Smooth muscle cell (in vitro differentiated cells): Measurements from ENCODE around the gene SH2D3C. TPM values are rescaled to one million over a fixed set of nuclear protein-coding genes. Genes with fewer than 3 reads are reported as not detected.

ENCODE experiments used
- DNase-seq: peaks from one replicate; lab custom pipeline; 2025; ENCODE audit not compliant: unreplicated experiment; lab: John Stamatoyannopoulos, UW
- H2AFZ ChIP-seq: fragments of 200-600 bp; sonication (generic); 2 replicates; pipeline ENCODE4 v1.6.0; 2016; ENCODE audit warnings: antibody characterized with exemption, low read depth, mild to moderate bottlenecking
- H3F3A ChIP-seq: fragments of 200-600 bp; sonication (generic); 2 replicates; pipeline ENCODE4 v1.6.0; 2017; ENCODE audit warnings: antibody characterized with exemption, low read depth
- H3K27ac ChIP-seq: fragments of 200-600 bp; sonication (generic); 2 replicates; pipeline ENCODE4 v1.5.1; 2016; ENCODE audit warnings: low read depth, mild to moderate bottlenecking
- H3K27me3 ChIP-seq: fragments of 200-600 bp; sonication (generic); 2 replicates; pipeline ENCODE4 v1.6.1; 2016; ENCODE audit warnings: low read depth, mild to moderate bottlenecking
- H3K36me3 ChIP-seq: fragments of 200-600 bp; sonication (generic); 2 replicates; pipeline ENCODE4 v1.5.1; 2016; ENCODE audit warnings: low read depth
- H3K4me1 ChIP-seq: fragments of 200-600 bp; sonication (generic); 2 replicates; pipeline ENCODE4 v1.5.1; 2016; ENCODE audit warnings: low read depth
- H3K4me2 ChIP-seq: fragments of 200-600 bp; sonication (generic); 2 replicates; pipeline ENCODE4 v1.6.0; 2016; ENCODE audit warnings: mild to moderate bottlenecking
- H3K4me3 ChIP-seq: fragments of 200-600 bp; sonication (generic); 2 replicates; pipeline ENCODE4 v1.5.1; 2016; ENCODE audit warnings: mild to moderate bottlenecking
- H3K79me2 ChIP-seq: fragments of 200-600 bp; sonication (generic); 2 replicates; pipeline ENCODE4 v1.6.0; 2016; ENCODE audit warnings: low read depth, mild to moderate bottlenecking
- H3K9ac ChIP-seq: fragments of 200-600 bp; sonication (generic); 2 replicates; pipeline ENCODE4 v1.6.0; 2016; ENCODE audit warnings: low read depth
- H3K9me3 ChIP-seq: fragments of 200-600 bp; sonication (generic); replicated peaks from 2 replicates; pipeline ENCODE4 v1.5.1; 2016; ENCODE audit warnings: low read depth
- H4K20me1 ChIP-seq: fragments of 200-600 bp; sonication (generic); 2 replicates; pipeline ENCODE4 v1.6.0; 2016; ENCODE audit warnings: low read depth
- CTCF ChIP-seq: fragments of 200-600 bp; sonication (generic); IDR thresholded peaks from 2 replicates; pipeline ENCODE4 v1.5.1; 2017; ENCODE audit warnings: borderline replicate concordance, mild to moderate bottlenecking, antibody characterized with exemption; ENCODE audit not compliant: insufficient read depth, poor library complexity, severe bottlenecking
- WGBS: methylation state at CpG from one replicate; pipeline ENCODE4 v1.1.7; 2016; ENCODE audit warnings: low lambda C conversion rate; 5-methylcytosine and 5-hydroxymethylcytosine counted together
- polyA plus RNA-seq: library from polyadenylated mRNA; unstranded; fragments of >200 nt; fragmentation: Nextera tagmentation; extraction: Ambion mirVana; gene quantifications from 2 replicates; pipeline ENCODE4 v1.2.1, GENCODE V29; 2016
- total RNA-seq: library from RNA; depleted of rRNA; stranded (reverse); fragments of >200 nt; gene quantifications from 2 replicates; pipeline ENCODE4 v1.2.3, GENCODE V29; 2014

Gene SH2D3C
- total and polyA plus RNA-seq, 2 experiments from 2014 or later: 0.54 TPM; not detected in 1

- DNase-seq: no peak
- no peaks in the 10 kb centered on the region for H4K20me1 ChIP-seq
- H3K9me3 ChIP-seq: no peaks in the 10 kb centered on the region
- H3K9ac ChIP-seq: no peak overlapping the region
- H3K4me3 ChIP-seq: peak overlapping the region; percentile 55
- H2AFZ ChIP-seq: peak overlapping the region; percentile 11
- no peaks in the 10 kb centered on the region for H3F3A ChIP-seq
- no peak for TF ChIP-seq CTCF
- H3K4me2 ChIP-seq: peak overlapping the region; percentile 82
- H3K4me1 ChIP-seq: peaks cover 8% of the 10 kb centered on the region
- H3K36me3 ChIP-seq: no peaks in the 10 kb centered on the region
- WGBS: 8% methylated on average over 12 of the region's 19 CpGs
- no peaks in the 10 kb centered on the region for H3K27me3 ChIP-seq
- H3K79me2 ChIP-seq: no peaks in the 10 kb centered on the region
- no peak overlapping the region for H3K27ac ChIP-seq
Observed at GRCh38 chr9:127771570-127772189, 6.8 kb downstream of the SH2D3C start.

GRCh38 chr9:127770905-127771569, 7.4 kb downstream of the SH2D3C start:
- no peak overlapping the region for H3K9ac ChIP-seq
- H3K27me3 ChIP-seq: no peaks in the 10 kb centered on the region
- H3K27ac ChIP-seq: no peak overlapping the region
- peak overlapping the region; percentile 55 for H3K4me3 ChIP-seq
- H4K20me1 ChIP-seq: no peaks in the 10 kb centered on the region
- DNase-seq: peak; percentile 96
- H3K9me3 ChIP-seq: no peaks in the 10 kb centered on the region
- H2AFZ ChIP-seq: peak overlapping the region; percentile 58
- H3F3A ChIP-seq: no peaks in the 10 kb centered on the region
- peaks cover 8% of the 10 kb centered on the region for H3K4me1 ChIP-seq
- TF ChIP-seq CTCF: no peak
- peak overlapping the region; percentile 86 for H3K4me2 ChIP-seq
- WGBS: 6% methylated on average over 26 of the region's 43 CpGs
- no peaks in the 10 kb centered on the region for H3K36me3 ChIP-seq
- H3K79me2 ChIP-seq: no peaks in the 10 kb centered on the region

GRCh38 chr9:127770583-127770904, 7.9 kb downstream of the SH2D3C start:
- H3K79me2 ChIP-seq: no peaks in the 10 kb centered on the region
- no peak overlapping the region for H3K27ac ChIP-seq
- H3K36me3 ChIP-seq: no peaks in the 10 kb centered on the region
- peak overlapping the region; percentile 58 for H2AFZ ChIP-seq
- H3K27me3 ChIP-seq: no peaks in the 10 kb centered on the region
- 57% methylated on average over 3 of the region's 3 CpGs for WGBS
- no peaks in the 10 kb centered on the region for H3F3A ChIP-seq
- TF ChIP-seq CTCF: no peak
- H3K9me3 ChIP-seq: no peaks in the 10 kb centered on the region
- peak overlapping the region; percentile 55 for H3K4me3 ChIP-seq
- no peak overlapping the region for H3K9ac ChIP-seq
- DNase-seq: no peak
- H4K20me1 ChIP-seq: no peaks in the 10 kb centered on the region
- peaks cover 8% of the 10 kb centered on the region for H3K4me1 ChIP-seq
- peak overlapping the region; percentile 86 for H3K4me2 ChIP-seq
